IPS-11a (cell line): ENCODE measurements around the gene PLXND1.

ENCODE experiments used
- H3K4me3 ChIP-seq: one replicate; pipeline ENCODE4 v1.5.1; 2013; ENCODE audit warnings: low read depth, low read length, control low read depth

PLXND1 gene

DNA sequence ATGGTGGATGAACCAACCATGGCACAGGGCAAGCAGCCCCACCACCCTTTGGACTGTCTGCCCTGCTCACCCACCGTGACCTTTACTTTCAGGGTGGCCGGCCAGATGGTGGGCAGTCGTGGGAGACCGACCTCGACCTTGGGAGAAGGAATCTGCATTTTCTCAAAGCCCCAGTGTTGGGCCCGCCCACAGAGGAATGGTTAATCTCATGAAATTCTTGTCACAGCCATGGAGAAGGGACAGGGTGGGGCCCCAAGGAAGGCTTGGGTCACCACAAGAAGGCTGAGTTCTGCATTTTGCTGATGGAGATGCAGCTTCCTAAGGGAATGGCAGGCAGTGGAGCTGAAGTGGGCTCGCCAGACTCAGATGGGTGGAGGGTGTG is 2.9 kb downstream of the PLXND1 start:
- peak overlapping the region; percentile 8 for H3K4me3 ChIP-seq

DNA sequence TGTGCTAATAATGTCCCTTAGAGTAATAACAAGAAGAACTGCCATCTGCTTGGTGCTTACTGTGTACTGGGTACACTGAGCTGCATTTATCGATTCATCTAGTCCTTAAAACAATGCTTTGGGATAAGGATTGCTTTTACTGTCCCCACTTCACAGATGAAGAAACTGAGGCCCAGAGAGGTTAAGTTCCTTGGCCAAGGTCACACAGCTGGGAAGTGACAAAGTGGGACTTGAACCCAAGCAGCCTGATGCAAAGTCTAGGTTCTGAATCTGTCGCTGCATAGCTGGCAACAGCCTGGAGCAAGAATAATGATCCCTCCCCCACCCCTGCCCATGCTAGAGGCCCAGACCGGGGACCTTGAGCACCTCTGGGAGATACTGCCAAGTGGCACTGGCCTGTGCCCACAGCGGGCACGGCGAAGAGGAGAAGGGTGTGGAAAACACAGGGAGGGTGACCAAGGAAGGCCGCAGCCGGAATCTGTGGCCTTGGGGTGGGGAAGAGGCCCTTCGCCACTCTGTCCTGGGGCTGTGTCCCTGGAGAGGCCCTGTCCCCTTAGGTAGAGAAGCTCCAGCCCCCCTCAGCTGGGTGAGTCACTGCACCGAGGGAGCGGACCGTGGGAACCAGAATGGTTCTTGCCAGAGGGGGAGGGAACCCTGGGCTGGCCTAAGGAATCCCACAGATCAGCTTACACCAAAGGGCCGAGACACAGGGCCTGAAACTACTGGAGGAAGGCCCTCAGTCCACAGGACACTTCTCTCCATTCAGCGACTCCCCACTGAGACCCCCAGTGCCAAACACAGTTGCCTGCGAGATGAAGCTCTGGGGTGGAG is 3.5 kb downstream of the PLXND1 start:
- no peak overlapping the region for H3K4me3 ChIP-seq

DNA sequence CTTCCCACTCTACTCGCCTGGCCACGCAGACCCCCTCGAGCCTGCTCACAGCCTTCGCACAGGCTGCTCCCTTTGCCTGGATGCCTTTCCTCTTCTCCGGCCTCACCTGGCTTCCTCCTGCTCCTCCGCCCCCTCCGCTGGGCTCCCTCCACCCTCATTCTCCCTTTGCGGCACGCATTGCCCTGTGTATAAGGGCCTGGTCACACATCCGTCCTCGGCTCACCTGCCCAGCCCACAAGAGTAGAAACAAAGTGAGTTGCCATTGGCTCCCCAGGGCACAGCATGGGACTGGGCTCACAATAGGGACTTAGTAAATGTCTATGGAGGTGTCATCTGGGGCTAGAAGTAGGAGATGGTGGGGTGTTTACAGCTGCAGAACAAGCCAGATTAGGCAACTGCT is 4.2 kb downstream of the PLXND1 start:
- no peak overlapping the region for H3K4me3 ChIP-seq

DNA sequence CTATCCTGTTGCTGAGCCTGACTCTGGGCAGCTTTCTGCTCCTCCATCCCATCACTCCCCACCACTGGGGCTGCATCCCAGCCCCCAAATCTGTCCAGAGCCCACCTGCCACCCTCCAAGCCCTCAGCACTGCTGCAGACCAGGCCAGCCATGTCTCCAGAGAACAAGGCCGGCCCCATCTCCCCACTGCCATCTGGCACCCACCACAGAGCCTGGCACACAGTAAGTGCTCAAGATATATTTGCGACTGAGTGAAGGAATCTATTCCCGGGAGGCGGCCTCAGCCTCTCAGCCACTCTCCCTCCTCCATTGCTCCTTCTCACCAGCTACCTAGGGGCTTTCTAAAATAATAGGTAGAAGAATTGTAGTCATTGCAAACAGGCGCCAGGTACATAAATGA is 4.8 kb downstream of the PLXND1 start:
- H3K4me3 ChIP-seq: no peak overlapping the region

DNA sequence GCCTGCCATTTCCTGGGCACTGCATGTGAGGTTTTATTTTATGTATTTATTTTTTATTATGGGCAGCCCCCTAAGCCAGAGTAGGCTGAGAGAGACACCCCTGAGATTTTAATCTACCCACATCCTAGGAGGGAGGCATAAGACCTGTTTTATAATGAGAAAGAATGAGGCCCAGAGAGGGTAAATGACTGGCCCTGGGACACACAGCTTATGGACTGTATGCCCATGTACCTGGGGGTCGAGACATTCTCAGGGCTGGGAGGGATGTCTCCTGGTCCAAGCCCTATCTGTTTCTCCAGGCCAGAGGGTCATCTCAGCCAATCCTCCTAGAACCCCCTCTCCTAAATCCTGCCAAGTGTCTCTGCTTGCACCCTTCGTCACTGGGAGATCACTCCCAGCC is 6.1 kb downstream of the PLXND1 start:
- no peak overlapping the region for H3K4me3 ChIP-seq

DNA sequence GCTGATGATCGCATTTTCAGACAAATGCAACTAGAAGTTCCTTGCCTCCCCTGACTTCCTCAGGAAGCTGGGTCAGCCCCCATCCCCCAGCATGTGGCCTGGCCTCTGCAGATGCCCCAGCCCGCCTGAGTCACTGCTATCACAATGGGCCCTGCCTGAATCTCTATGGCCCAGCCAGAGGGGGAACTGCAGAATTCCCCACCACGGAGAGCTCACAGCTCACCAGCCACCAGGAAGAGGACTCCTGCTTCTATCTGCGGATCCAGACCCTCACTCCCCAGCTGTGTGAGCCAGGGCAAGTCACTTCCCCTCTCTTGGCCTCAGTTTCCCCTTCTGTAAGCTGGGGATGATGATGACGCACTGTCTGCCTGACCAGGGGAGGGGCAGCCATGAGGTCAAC is 6.9 kb downstream of the PLXND1 start:
- H3K4me3 ChIP-seq: no peak overlapping the region

DNA sequence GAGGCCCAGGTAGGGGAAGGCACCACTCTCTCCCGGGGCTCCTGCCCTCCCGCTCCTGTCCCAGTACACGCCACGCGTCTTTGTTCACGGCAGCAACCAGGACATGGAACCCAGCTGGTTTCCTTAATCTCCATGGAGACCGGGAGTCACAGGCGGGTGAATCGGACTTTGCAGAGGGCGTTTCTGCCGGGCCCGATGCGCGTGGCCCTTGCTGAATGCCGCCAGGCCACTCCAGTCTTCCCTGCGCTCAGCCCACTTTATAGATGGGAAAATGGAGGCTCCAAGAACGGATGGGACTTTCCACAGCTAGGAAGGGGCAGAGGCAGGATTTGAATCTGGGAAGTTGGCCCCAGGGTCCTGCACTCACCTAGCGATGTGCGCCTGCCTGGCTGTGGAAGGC is 7.4 kb downstream of the PLXND1 start:
- no peak overlapping the region for H3K4me3 ChIP-seq

DNA sequence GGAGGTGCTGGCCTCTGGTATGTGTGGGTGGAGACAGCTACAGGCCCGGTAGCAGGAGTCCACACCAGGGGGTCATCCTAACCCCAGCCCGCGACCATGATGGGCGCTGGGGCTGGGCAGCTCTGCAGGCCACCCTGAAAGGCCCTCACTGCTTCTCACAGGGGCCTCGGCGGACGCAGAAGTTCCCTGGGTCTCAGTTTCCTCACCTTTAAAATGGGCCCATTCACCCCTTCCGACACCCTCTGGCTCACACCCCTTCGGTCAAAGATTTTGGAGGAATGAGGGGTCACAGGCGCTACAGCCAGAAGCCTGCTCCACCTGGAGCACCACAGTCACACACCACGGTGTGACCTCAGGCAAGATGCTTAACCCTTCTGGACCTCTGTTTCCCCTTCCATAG is 8.0 kb downstream of the PLXND1 start:
- no peak overlapping the region for H3K4me3 ChIP-seq

DNA sequence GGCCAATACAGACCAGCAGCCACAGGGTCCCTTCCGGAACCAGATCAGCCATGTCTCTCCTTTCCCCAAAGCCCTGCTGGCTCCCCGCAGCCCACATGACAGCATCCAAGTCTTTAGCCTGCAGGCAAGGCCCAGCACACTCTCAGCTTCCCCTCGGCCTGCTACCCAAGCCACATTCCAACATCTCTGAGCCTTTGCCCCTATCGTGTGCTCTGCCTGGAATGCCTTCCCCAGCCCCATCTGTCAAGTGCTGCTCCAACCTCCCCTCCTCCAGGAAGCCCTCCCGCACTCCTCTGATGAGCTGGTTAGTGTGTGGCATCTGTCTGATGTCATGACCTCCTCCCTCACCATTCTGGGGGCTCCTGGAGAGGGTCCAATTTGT is 8.5 kb downstream of the PLXND1 start:
- H3K4me3 ChIP-seq: no peak overlapping the region

DNA sequence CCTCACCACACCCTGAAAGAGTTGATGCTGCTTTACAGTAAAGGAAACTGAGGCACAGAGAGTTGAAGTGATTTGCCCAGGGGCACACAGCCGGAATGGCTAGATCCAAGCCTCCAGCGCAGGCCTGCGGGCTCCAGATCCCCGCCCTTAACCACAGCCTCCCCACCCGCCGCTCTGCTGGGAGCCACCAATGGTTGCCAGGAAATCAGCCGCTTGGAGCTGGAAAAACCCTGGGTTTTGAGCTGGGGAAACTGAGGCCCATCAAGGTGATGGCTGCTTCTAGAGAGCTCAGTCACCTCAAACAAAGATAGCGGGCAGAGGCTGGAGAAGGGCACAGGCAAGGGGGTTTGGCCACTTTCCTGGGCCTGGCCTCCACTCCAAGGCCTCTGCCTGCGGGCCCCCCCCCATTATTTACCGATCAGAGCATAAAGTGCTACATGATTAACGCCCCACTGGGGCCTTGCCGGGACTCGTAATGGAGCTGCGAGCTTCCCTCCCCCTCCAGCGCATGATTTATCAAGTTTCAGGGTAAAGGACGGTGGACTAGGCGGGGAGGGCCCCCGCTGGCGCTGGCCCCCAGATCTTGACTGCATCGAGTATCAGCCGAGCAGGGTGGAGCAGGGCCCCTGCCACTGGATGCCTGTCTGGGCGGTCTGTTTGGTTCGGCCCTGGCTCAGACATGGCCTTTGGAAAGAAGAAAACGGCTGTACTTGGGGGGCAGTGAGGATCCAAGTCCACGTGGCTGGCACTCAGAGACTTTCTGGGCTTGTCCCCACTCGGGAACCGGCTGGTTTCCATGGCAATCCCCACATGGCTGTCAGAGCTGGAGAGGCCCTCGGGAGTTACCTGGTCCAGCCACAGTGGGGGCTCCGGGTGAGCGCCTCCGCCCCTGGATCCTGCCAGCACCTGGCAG is 9.1 kb downstream of the PLXND1 start:
- no peak overlapping the region for H3K4me3 ChIP-seq

DNA sequence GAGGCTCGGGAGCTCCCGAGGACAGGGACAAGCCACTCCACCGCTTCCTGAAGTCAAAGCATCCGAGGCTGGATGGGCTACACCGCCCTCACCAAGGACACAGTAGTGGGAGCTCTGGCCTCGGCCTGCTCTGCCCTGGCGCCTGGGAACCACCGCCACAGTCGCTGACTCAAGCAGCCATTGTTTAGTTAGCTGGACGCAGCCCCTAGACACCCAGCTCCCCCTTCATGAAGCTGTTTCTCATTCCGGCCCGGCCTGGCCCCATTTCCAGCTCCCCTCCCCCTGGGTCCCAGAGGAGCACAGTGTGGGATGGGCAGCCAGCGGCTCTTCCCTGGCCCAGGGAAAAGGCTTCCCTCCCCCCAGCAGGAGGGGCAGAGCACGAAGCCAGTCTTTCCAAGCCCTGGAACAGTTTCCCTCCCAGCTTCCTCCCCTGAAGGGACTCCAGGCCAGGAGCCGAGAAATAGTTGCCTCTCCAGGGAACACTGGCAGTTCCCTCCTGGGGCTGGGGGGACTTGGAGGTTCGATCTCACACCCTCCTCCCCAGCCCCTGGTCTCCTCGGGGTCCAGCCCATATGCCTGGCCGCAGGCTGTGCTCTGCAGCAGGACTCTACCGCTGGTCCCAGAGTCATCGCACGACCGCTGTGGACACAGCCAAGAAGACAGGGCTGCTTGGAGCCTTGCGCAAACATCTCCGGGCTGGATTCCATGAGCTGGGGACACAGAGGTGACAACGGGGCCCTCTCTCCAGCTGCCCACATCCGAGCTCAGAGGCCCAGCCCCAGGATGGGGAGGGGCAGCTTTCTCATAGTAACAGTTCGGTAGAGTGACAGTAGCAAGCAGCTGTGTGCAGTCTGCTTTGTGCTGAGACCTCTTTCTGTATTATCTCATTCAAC is 10.0 kb downstream of the PLXND1 start:
- no peak overlapping the region for H3K4me3 ChIP-seq

DNA sequence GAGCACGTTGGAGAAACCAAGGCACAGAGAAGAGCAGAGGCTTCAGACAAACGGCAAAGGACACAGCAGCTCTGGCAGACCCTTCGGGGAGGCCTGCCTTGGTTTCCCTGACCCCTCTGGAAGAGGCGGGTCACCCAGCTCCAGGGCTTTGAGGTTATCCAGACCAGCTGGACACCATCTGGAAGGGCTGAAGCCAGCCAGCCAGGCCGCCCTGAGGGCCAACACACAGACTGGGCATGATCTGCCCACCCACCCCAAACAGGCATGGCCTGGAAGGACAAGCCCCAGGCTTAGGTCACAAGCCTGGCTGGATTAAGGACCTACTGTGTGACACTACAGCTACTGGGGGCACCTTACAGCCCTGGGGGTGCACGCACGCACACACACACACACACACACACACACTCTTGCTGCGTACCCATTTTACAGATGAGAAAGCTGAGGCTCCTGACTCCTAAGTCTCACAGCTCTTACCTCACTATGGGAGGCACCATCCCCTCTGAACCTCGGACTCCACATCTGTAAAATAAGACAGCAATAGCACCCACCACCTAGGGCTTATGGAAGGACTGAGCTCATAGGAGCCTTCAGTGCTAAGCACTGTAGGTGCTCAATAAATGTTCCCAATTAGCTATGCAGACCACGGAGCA is 10.8 kb downstream of the PLXND1 start:
- H3K4me3 ChIP-seq: no peak overlapping the region

DNA sequence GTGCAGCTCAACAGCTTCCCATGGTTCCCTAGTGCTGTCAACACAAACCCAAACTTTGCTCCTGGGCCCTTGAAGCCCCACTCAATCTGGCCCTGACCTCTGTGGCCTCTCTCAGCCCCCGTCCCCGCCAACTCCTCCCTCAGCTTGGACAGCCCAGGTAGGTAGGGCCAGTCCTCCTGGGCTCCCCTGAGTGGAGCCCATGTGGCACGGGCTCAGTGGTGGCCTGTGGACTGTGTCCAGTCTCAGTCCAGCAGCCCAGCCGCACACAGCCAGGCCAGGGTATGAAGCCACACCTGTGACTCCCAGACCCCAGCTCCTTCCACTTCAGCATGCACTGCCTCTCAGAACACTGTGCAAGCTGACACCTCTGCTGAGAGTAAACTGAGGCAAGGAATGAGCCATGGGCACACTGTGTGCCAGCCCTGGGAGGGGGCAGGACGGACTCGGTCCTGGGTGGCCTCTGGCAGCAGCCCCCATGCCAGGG is 11.5 kb downstream of the PLXND1 start:
- no peak overlapping the region for H3K4me3 ChIP-seq

DNA sequence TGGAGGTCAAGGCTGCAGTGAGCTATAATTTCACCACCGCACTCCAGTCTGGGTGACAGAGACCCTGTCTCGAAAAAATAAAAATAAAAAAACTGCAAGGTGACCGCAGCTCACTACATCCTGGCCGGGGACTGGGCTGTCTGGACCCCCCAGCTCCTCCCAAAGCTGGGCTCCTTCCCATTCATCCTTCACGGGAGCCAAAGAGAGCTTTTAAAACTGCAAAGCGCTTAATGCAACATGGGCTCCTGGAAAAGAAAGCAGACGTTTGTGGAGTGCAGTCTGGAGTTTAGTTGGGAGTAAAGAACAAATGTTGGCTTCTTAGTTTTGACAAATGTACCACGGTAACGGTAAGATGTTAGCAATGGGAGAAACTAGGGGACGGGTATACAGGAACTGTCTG is 12.1 kb downstream of the PLXND1 start:
- H3K4me3 ChIP-seq: no peak overlapping the region

DNA sequence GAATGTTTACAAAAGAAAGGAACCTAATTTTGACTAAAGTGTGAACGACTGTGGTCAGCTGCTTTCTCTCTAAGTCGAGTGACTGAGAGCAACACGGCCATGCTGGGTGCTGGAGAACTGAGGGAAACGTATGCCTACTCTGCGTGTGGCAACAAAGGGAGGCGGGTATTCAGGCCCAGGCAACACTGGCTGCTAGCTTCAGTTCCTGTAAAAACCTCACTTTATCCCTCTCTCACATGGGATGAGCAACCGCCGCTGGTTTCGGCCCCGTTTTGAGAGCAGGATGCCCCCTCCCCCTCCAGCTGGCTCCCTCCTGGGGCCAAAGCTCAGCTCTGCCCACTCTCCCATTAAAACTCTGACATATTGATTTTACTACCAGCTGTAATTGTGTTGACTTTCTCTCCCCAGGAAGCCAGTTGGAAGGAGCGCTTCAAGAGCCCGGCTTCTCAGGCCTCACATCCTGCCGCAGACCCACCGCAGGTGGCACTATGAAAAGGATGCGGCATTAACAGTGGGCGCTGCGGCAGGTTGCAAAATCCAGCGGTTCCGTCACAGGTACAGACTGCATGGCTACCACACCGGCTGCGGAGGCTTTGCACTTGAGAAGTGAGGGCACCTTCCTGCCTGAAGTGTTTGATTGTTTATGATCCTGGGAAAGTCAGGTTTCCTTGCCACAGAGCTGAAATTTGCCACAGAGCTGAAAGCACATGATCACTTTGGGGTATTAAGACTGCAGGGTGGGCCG is 12.7 kb downstream of the PLXND1 start:
- H3K4me3 ChIP-seq: no peak overlapping the region

DNA sequence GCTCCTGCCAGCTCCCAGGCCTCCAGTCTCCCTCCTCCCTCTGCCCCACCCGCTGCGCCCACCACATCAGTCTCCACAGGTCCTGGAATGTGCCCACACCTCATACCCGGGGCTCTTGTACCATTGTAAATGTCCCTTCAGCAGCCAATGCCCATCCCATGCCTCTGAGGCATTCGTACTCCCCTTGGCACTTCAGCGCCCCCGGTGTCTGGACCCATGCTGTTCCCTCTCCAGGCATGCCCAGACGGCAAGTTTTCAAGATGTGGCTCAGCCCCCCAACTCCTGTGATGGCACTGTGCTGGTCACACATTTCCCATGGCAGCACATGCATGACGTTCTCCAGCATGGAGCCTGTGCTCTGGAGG is 13.3 kb downstream of the PLXND1 start:
- H3K4me3 ChIP-seq: no peak overlapping the region

DNA sequence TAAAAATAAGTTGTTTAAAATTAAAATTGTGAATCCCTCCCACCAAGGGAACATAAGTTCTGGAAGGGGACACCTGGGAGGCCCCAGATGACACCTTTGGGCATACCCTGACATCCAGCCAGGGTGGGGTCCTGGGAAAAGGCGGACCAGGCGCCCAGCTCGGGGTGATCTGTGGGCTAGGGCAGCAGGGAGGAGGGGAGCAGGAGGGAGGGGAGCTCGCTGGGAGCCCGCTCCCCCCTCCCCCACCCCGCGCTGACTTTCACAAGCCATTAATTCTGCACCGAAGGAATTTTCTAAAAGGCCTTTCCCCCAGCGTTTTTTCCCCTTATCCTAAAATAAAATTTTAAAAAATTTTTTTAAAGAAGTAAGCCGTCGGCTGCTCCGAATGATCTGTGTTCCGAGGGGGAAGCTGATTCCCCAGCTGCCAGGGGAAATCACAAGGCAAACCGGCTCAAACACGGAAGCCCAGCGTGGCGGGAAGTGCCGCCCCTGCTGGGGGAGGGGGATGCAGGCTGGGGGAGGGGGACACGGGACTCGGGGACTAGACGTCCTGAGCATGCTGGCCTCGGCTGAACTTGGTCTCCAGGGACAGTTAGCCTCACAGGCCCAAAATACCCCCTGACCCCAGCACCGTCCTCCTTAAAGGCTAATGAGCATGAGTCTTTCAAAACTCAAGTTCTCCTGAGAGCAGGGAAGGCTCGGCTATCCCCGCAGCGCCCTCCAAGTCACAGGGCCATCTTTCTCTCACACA is 13.9 kb downstream of the PLXND1 start:
- no peak overlapping the region for H3K4me3 ChIP-seq

DNA sequence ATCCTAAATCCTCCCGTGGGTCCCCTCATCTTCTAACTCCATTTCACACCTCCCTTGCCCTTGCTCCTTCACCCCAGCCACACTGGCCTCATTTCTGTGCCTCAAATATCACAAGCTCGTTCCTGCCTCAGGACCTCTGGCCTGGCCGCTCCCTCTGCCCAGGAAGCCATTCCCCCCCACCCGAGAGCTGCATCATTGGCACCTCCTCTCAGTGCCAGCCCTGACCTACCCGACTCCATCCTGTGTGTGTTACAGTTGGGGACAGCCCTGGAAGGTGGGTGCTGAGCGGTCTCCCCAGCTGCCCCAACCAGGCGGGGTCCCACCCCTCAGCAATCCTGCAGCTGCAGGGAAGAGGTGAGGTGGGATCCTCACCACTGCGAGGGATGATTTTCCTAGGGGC is 14.5 kb downstream of the PLXND1 start:
- no peak overlapping the region for H3K4me3 ChIP-seq

DNA sequence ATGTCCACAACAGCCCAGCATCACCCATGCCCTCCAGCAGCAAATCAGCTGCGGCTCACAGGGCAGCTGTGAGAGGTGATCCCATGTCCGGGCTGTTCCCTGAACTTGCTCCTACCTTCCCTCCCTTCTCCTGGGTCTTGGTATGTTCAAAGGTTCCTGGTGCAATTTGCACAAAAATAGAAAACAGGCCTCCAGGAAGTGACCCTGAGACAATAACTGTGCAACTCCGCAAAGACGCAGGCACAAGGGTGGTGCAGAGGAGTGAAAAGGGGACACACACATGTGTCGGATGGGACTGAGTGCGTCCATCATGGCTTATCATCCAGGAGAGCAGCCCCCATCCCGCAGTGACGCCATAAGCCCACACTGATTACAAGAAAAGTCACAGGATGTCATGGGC is 16.3 kb downstream of the PLXND1 start:
- H3K4me3 ChIP-seq: no peak overlapping the region
